22Rv1 (cell line): ENCODE results near the gene AGPAT4.

Experiments
- ZFX ChIP-seq: fragments of 450-650 bp; IDR thresholded peaks from 2 replicates; pipeline ENCODE4 v1.6.1; 2017; ENCODE audit warnings: antibody characterized with exemption, borderline replicate concordance
- TF ChIP-seq, protein P1 (sequence below): fragments of 450-650 bp; IDR thresholded peaks from 2 replicates; pipeline ENCODE4 v1.5.1; 2017; ENCODE audit warnings: mild to moderate bottlenecking

DNA sequence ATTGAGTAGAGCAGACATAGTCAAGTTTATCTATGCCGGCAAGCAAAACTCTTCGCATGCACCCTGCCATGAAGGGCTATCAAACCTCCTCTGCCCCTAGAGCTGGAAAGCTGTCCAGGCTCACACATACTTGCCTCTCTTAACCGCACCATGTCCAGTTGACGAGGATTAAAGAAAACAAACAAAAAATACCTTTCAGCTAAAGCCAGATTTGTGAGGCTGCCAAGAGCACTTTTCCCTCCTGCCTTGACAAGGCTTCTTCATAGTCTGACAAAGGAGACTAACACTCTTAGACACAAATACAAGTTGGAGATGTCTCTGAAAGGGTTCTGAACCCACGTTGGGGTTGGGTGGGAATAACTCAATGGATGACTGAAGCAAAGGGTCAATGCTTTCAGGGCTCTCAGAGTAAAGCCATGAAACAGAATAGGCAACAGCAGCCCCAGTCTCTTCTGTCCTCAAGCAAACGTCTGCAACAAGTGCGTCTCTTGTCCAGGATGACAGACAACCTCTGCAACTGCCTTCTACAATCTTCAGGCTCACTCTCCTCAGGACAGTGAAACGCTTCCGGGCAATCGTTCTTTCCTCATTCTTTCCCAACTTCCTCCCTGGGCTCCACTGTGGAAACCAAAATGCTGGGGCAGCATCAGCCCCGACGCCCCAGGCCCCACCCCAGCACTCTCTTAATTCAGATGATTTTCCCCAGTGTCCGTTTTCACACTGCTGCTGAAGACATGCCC lies 57.8 kb downstream of the AGPAT4 start:
- TF ChIP-seq, protein P1, sequence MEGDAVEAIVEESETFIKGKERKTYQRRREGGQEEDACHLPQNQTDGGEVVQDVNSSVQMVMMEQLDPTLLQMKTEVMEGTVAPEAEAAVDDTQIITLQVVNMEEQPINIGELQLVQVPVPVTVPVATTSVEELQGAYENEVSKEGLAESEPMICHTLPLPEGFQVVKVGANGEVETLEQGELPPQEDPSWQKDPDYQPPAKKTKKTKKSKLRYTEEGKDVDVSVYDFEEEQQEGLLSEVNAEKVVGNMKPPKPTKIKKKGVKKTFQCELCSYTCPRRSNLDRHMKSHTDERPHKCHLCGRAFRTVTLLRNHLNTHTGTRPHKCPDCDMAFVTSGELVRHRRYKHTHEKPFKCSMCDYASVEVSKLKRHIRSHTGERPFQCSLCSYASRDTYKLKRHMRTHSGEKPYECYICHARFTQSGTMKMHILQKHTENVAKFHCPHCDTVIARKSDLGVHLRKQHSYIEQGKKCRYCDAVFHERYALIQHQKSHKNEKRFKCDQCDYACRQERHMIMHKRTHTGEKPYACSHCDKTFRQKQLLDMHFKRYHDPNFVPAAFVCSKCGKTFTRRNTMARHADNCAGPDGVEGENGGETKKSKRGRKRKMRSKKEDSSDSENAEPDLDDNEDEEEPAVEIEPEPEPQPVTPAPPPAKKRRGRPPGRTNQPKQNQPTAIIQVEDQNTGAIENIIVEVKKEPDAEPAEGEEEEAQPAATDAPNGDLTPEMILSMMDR = no peak
- TF ChIP-seq ZFX = no peak
